GM18909 (cell line): Measurements from ENCODE around the gene KLF13.

Experiments
- ATAC-seq: cut with Tn5 transposase; IDR thresholded peaks from one replicate; pipeline ENCODE4 v1.9.1; 2021; ENCODE audit warnings: mild to moderate bottlenecking; ENCODE audit not compliant: unreplicated experiment, poor library complexity

KLF13 gene

DNA sequence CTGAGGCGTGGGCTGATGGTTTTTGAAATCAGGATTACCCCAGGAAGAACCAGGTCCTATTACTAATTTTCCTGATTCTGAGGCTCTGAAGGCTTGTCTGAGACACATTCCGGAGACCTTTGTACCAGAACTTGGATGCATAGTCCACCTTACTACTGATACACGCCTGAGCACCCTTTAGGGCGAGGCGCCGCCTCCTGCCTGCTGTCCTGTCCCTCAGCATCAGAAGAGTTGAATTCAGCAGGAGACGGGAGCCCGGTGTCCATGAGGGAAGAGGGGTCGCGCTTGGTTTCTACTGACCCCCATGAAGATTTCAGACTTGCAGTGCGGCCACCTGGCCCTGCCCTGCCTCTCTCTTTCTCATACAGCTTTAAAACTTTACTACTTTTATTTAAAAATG, 49.9 kb downstream of the KLF13 start:
- no peak for ATAC-seq

DNA sequence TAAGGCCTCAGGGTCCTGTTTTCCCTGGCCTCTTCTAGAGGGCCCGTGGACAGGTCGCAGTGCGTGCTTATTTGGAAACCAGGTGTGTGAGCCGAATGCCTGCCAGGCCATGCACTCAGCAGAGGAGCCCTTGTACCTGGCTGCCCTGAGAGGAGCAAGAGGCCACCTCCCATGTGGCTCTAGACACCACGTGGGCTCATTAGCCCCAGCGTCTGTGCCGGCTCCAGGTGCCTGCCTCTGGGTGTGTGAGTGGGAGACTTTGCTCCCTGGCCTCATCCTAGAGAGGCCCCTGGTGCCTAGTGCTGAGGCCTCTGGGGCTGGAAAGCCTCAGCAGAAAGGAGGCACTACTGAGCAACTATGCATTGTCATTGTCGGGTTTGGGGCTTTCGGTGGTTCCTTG, 50.4 kb downstream of the KLF13 start:
- ATAC-seq: no peak

DNA sequence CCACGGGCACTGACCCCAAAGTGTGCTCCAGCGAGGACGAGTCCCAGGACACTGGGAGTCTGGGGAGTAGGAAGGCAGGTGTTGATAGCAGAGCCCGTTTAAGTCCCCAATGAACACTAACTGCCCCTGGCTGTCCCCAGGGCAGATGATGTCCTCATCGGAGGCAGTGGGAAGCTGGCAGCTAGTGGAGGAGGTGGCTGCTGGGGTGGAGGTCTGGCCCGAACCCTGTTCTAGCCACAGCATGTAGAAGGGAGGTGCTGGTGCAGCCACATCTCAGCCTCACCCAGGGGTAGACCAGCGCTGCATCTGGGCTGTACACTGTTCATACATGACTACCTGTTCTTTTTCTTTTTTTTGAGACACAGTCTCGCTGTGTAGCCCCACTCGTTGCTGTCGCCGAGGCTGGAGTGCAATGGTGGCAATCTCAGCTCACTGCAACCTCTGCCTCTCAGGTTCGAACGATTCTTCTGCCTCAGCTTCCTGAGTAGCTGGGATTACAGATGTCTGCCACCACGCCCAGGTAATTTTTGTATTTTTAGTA, 51.8 kb downstream of the KLF13 start:
- no peak for ATAC-seq

DNA sequence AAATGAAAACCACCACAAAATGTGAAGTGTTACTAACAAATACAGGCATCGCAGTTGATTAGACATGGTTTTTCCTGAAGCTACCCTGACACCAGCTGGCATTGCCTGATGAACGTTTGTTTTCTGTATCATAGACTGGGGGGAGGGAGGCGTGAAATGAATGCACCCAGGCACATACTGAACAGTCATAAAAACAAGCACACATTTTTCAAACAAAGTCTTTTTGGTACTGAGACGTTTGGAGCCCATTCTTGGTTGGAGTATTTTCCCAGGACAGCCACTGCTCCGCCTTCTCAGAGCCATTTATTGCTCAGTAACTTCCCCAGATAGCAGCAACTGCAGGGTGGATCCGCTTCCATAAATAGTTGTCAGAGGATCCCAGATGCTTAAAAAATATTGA, 52.4 kb downstream of the KLF13 start:
- ATAC-seq: no peak

DNA sequence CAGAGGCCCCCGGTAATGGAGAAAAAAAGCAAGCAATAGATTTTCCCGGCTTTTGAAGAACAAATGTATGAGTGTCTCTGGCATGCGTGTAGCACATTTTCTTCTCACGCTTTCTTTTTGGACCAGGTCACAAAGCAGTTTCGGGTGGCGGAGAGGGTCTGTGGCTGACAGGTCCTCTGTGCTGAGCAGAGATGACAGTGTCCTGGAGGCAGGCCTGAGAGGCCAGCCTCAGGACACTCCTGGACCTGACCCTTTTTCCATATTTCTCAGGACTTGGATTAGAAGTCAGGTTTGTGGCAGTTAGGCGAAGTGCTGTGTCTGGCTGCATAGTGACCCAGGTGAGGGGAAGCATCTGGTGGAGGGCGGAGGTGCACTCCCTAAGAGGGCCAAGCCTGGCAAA, 52.9 kb downstream of the KLF13 start:
- no peak for ATAC-seq

DNA sequence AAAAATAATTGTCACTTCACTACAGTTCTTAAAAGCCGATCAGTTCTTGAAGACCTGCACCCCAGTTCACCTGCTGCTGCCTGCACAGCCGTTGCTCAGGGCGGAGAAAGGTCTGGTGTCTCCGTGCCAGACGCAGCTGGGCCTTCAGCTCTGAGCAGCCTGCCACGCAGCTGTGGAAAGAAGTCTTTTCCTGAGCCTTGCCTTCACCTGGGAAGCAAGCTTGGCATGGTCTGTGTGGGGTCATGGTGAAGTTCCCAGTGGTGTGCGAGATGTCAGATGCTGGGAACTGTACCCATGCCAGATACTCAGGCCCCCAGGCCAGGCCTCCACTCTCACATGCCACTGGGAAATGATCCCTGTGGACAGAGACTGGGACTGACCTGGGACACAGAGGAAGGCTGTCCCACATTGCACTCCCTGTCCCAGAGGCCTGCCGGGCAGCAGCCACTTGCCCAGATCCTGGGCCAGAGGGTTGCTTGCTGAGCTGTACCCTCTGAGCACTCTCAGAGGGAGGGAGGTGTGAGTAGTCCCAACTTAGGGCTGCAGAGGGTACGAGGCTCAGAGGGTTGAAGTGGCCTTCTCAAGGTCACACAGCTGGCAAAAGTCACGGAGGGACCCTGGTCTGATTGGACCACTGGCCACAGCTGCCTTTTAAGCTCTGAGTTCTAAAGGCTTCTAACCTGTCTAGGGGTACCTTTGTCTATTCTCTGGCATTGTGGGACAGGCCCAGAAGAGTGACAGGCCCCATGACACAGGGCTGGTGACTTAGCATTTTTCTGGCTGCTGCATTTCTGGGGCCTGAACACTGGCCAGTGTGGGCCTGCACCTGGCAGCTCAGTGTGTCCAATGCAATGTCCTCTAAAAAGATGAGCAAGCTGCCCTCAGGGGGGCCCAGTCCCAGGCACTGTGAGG, 55.4 kb downstream of the KLF13 start:
- ATAC-seq: no peak

DNA sequence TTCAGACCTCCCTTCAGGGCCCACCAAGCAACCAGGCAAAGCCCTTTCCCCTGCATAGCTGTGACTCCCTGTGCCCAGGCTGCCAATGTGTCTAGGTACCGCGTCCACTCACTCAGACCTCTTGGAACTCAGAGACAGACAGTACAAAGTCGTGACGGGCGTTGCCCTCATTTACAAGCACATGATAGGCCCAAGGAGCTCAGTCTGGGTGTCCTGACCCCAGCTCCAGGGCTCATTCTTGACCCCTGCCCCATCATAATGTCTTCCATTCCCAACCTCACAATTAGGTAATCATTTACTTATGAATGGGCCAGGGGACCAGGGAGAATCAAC, 56.0 kb downstream of the KLF13 start:
- no peak for ATAC-seq

DNA sequence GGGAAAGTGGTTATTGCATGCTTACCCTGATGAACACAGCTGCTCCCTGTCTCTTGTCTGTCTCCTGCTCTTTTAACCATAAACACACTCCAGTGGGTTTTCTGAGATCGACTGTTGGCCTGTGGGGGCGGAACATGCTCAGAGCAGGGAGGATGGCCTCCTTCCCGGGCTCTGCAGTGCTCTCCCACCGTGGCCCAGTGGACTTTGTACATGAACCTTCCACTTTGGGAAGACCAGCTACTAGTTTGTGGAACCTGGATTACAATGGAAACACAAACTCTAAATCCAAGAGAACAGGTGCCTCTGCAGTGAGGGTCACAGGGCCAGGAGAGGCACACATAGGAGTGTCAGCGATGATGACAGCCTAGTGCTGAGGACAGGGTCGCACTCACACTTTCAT, 56.5 kb downstream of the KLF13 start:
- ATAC-seq: no peak

DNA sequence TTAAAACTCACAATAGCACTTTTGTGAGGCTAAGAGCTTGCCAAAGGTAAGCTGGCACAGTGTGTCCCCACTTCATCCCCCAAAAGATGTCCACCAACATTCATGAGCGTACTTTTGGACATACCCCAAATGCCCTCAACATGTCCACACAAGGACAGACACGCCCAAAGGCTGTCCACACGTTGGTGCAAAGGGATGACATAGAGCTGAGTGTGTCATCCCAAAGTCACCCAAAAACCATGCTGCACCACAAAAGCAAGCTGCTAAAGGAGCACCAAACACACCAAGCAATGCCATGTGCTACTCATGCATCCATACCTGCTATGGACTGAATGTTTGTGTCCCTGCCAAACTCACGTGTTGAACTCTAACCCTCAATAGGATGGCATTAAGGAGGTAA, 57.9 kb downstream of the KLF13 start:
- no peak for ATAC-seq

DNA sequence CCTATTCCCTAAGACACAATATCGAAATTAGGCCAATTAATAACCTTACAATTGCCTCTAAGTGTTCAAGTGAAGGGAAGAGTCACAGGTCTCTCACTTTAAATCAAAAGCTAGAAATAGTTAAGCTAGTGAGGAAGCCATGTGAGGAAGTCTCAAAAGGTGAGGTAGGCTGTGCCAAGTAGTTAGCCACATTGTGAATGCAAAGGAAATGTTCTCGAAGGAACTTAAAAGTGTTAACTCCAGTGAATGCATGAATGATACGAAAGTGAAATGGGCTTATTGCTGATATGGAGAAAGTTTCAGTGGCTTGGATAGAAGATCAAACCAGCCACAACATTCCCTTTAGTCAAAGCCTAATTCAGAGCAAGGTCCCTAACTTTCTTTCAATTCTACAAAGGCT, 59.1 kb downstream of the KLF13 start:
- ATAC-seq: no peak

DNA sequence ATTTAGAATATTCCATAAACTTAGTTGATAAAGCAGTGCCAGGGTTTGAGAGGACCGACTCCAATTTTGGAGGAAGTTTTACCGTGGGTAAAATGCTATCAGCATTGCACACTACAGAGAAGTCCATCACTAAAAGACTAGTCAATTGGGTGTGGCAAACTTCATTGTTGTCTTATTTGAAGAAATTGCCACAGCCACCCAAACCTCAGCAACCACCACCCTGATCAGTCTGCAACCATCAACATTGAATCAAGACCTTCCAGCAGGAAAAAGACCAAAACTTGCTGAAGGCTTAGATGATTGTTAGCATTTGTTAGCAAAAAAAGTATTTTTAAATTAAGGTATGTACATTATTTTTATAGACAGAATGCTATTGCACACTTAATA, 60.5 kb downstream of the KLF13 start:
- no peak for ATAC-seq

DNA sequence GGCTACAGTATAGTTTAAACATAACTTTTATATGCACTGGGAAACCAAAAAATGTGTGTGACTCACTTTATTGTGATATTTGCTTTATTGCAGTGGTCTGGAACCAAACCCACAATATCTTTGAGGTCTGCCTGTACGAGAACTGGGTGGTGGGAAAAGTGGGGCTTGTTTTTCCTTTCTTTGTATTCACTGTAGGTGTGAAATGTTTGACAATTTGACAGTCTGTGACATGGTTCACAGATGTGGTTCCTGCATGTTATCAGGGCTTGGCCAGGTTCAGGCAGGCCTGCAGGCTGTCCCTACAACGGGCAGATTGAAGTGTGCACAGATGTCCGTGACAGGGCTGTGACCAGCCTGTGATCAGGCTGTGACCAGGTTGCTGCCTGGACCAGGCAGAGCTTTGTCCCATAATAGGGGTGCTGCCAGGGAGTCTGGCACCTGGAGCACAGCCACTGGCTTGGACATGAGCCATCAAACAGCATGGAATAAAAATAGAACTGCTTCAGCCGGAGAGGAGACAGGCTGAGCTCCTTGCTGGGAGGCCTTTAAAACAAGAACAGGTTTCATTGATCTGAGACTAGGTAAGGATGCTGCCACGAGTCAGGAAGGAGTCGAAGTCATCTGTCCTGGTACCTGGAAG, 61.0 kb downstream of the KLF13 start:
- ATAC-seq: no peak

DNA sequence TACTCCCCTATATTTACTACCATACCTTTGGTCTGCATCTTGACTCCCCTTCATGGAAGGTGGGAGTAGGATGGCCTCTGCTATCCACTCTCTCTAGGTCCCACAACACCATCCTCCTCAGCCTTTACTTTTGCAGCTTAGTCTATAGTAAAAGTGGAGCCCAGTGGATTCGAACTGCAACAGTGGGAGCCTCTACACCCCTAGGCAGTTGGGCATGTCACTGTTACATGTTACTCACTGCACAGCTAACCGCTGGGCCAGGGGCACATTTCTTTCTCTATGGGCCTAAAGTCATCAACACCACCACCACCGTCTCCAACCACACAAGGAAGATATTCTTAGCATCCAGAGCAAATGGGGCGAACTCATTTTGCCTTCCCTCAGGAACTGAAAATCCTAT, 62.9 kb downstream of the KLF13 start:
- no peak for ATAC-seq

DNA sequence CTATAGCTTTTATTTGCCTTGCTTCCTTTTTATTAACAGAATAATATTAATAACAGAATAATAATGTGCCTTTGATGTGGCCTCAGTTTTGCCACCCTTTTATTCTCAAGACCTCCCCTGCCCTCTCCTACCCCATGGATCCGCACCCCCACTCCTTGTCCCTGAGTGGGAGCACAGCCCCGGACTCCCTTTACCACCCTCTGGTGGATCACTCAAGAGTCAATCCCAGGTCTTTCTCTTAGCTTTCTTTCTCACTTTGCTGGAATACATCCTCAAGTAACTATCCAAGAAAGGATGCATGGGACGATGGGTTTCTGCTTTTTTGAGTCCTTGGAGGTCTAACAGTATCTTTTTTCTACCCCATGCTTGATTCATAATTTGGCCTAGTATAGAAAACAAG, 63.4 kb downstream of the KLF13 start:
- ATAC-seq: no peak

DNA sequence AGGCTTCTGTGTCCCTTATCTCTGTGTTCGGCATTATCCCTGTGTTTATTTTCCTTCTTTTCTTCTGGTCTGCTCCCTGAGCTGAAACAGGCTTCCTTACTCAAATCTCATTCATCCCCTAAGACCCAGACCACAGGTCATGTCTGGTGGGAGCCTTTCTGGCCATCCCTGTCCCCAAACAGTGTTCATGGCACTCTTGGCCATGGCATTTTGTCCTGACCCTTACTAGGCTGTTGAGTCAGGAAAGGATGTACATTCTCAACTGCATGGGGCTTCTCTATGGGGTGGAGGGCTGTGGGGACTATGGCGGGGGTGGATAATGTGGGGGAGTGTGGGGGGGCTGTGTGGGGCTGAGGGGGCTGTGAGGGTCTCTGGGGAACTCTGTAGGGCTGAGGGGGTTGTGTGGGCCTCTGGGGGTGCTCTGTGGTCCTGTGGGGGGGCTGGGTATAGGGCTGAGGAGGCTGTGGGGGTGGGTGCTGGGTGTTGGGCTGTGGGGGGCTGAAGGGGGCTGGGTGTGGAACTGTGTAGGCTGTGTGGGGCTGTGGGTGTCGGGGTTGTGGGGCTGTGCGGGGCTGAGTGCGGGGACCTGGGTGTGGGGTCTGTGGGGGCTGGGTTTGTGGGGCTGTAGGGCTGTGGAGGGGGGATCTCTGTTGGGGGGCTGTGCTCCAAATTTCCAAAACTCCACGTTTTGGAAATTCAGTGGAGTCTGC, 64.3 kb downstream of the KLF13 start:
- ATAC-seq: no peak

DNA sequence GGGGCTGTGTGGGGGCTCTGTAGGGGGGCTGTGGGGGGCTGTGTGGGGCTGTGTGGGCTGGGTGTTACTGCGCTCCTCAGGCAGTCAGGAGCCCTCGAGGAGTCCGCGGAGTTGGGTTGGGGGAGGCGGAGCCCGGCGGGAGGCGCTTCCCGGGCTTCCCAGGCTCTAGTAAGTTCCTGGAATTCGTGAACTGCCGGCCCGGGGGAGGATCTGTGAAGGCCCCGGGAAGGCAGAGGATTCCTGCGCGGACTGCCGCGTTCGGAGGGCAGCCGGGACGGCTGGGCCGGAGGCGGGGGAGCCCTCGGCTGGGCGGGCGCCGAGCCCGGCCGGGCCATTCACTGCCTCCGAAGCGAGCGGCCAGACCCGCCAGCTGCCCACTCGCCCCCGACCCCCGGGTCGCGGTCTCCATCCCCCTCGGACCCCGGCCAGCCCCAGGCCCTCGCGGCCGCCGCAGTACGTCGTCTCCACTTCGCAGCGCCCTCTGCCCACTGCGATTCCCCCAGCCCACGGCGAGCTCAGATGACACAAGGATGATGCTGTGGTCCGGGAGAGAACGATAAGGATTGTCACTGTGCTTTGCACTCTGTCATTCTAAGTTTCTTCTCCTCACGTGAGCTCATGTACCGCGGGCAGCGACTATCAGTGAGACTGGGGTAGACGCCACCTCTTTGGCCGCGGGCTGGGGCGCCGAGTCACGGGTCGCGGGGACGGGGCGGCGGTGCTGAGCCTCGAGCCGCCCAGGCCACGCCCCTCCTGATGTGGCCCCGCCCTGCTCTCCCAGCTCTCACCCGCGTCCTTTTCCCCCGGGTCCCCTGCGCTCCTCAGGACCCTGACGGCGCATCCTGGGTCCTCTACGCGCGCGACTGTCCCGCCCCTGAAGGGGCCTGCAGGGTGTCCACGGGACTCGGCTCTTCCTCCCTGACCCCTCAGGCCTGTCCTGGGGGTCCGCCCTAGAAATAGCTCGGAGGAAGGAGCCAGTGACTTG, 65.3 kb downstream of the KLF13 start:
- ATAC-seq: peak; percentile 93

DNA sequence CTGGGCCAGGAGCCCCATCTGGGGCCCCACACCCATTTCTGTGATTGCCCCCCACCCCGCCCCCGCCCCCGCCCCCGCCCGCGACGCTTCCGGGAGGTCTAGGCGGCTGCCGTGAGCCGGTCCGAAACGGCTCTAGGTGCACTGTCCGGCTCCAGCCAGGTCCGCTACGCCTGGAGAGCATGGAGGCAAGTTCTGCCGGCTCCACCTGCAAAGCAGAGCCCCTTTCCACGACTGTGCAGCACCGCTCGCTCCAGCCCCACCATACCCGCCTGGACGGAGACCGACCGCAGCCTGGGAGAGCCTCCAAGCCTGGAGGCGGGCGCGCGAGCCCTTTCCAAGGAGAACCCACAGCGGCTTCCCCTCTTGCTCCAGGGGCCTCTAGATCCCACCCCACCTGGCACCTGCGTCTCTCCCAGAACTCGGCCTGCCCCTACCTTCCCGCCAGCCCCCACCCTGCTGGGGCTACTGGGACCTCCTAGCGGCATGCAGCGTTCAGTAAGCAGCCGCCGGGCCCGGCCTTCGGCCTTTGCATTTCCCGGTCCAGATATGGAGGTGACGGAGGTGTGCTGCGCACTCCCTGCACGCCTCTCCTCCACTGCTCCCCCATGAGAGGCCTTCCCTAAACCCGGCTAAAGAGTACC, 66.2 kb downstream of the KLF13 start:
- peak; percentile 46 for ATAC-seq

DNA sequence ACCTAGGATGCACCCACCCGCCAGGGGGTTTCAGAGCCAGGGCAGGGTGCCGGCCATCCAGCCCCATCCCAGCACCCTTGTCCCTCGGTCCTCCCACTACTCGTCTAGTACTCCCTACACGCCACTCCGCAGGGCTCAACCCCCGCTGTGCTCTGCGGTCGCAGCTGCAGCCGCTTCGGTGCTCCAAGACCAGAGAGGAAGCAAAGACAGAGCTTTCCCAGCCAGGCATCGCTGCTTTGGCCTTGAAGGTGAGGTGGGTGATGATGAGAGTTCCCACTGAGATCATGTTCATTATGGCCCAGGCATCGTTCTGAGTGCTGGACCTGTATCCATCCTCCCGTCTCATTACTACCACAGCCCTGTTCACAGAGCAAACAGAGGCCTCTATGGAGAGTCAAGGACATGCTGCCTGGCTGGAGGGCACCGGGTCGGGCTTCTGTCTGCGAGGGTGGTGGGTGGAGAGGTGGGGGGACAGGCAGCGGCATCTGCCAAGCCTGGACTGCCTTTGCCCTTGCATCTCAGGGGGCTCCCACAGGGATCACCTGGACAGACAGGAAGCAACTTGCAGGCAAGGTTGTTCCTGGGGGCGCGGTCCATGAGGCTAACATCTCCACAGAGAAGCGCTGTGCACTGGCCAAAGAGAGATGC, 66.9 kb downstream of the KLF13 start:
- ATAC-seq: no peak
